Vagina (tissue), 2 donors: ENCODE measurements around the gene EIF2AK3.

ENCODE experiments used
- POLR2A ChIP-seq, 2 donors: fragments of 450-650 bp; IDR thresholded peaks; one replicate each; pipeline ENCODE4 v1.6.1; 2017; ENCODE audit warnings: antibody characterized with exemption in 2 of 2, mild to moderate bottlenecking in 2 of 2, moderate library complexity in 2 of 2
- POLR2AphosphoS5 ChIP-seq, 2 donors: sonication (generic); formaldehyde crosslinking; IDR thresholded peaks; one replicate each; pipeline ENCODE4 v1.9.0; 2017; ENCODE audit warnings: antibody characterized with exemption in 2 of 2, mild to moderate bottlenecking in 2 of 2, low read depth in 1 of 2; ENCODE audit not compliant: insufficient read depth in 1 of 2
- TF ChIP-seq, protein P1 (sequence below), 3 experiments: fragments of 450-650 bp in 2 of 3; fragments of 200-600 bp in 1 of 3; sonication (generic) in 1 of 3; IDR thresholded peaks; one replicate each; pipeline ENCODE4 v1.5.1; 2017 to 2019; ENCODE audit warnings: antibody characterized with exemption in 3 of 3, mild to moderate bottlenecking in 2 of 3, moderate library complexity in 2 of 3

DNA sequence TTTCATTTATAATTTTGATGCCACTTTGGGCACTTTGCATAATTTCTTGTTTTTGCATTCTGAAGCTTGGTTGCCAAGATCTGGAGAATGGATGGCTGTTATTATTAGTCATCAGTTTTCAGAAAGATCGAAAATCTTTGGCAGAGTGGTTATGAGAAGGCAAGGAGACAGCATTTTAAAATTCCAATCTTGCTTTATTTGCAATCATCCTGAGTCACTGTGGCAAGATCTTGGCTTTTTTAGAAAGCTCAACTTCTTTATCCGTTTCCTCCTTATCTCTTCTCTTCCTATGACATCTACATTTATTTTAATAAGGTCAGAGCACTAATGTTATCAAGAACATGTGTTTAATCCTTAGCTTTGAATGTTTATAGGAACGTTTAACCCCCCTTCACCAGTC, 31.1 kb upstream of the EIF2AK3 start:
- no peak for TF ChIP-seq POLR2A (IDR thresholded peaks at IDR 0.05)
- TF ChIP-seq, protein P1, sequence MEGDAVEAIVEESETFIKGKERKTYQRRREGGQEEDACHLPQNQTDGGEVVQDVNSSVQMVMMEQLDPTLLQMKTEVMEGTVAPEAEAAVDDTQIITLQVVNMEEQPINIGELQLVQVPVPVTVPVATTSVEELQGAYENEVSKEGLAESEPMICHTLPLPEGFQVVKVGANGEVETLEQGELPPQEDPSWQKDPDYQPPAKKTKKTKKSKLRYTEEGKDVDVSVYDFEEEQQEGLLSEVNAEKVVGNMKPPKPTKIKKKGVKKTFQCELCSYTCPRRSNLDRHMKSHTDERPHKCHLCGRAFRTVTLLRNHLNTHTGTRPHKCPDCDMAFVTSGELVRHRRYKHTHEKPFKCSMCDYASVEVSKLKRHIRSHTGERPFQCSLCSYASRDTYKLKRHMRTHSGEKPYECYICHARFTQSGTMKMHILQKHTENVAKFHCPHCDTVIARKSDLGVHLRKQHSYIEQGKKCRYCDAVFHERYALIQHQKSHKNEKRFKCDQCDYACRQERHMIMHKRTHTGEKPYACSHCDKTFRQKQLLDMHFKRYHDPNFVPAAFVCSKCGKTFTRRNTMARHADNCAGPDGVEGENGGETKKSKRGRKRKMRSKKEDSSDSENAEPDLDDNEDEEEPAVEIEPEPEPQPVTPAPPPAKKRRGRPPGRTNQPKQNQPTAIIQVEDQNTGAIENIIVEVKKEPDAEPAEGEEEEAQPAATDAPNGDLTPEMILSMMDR (IDR thresholded peaks at IDR 0.05) = no peak
- no peak for TF ChIP-seq POLR2AphosphoS5 (IDR thresholded peaks at IDR 0.05; ENCODE audit: insufficient read depth in 1 of 2, low read depth in 1 of 2)
